ENCODE measurements around the gene RAP1GAP.
"Not testable (repeated sequence)": the region's sequence is repeated elsewhere in the genome, so short reads cannot be mapped to it uniquely, and the experiment has no call there.

Gene RAP1GAP

GRCh38 chr1:21633992-21634805, 35.0 kb downstream of the RAP1GAP start:
- Mint-ChIP-seq H3K27me3 (peaks cover 76% of the 10 kb centered on the region), H3K4me3 (no peak overlapping the region), H3K27ac (no peak overlapping the region), H3K4me1 (peaks cover 10% of the 10 kb centered on the region), H3K9me3 (no peaks in the 10 kb centered on the region), H3K36me3 (no peaks in the 10 kb centered on the region)
- ATAC-seq = no peak

GRCh38 chr1:21633141-21633755, 35.9 kb downstream of the RAP1GAP start:
- Mint-ChIP-seq H3K27me3 (peaks cover 84% of the 10 kb centered on the region), H3K4me3 (no peak overlapping the region), H3K4me1 (peaks cover 2% of the 10 kb centered on the region), H3K27ac (no peak overlapping the region), H3K36me3 (no peaks in the 10 kb centered on the region), H3K9me3 (no peaks in the 10 kb centered on the region)
- no peak for ATAC-seq

- no peak overlapping the region for H3K27ac Mint-ChIP-seq
These were observed 36.9 kb downstream of the RAP1GAP start for GRCh38 chr1:21631944-21632887.

GRCh38 chr1:21631590-21631943, 37.6 kb downstream of the RAP1GAP start:
- ATAC-seq, H3K4me1 Mint-ChIP-seq: not testable (repeated sequence)

More at GRCh38 chr1:21631944-21632887, 36.9 kb downstream of the RAP1GAP start:
- H3K27me3 Mint-ChIP-seq = peaks cover 84% of the 10 kb centered on the region
- H3K4me3 Mint-ChIP-seq = no peak overlapping the region
- H3K36me3 Mint-ChIP-seq = no peaks in the 10 kb centered on the region
- H3K4me1 Mint-ChIP-seq = no peaks in the 10 kb centered on the region
- H3K9me3 Mint-ChIP-seq = no peaks in the 10 kb centered on the region
- no peak for ATAC-seq

GRCh38 chr1:21630571-21631343, 38.4 kb downstream of the RAP1GAP start:
- H3K27ac Mint-ChIP-seq = no peak overlapping the region
- no peaks in the 10 kb centered on the region for H3K4me1 Mint-ChIP-seq
- H3K9me3 Mint-ChIP-seq = no peaks in the 10 kb centered on the region
- H3K4me3 Mint-ChIP-seq = no peak overlapping the region
- H3K27me3 Mint-ChIP-seq = peaks cover 84% of the 10 kb centered on the region
- ATAC-seq = no peak
- H3K36me3 Mint-ChIP-seq = no peaks in the 10 kb centered on the region

More at GRCh38 chr1:21631590-21631943, 37.6 kb downstream of the RAP1GAP start:
- peaks cover 83% of the 10 kb centered on the region for H3K27me3 Mint-ChIP-seq
- H3K36me3 Mint-ChIP-seq, H3K27ac Mint-ChIP-seq, H3K4me3 Mint-ChIP-seq, H3K9me3 Mint-ChIP-seq: not testable (repeated sequence)

- H3K27ac Mint-ChIP-seq = no peak overlapping the region
- peaks cover 79% of the 10 kb centered on the region for H3K27me3 Mint-ChIP-seq
- H3K9me3 Mint-ChIP-seq = no peaks in the 10 kb centered on the region
- no peaks in the 10 kb centered on the region for H3K36me3 Mint-ChIP-seq
- no peak overlapping the region for H3K4me3 Mint-ChIP-seq
- ATAC-seq = no peak
- H3K4me1 Mint-ChIP-seq = no peaks in the 10 kb centered on the region
These were observed 39.2 kb downstream of the RAP1GAP start for GRCh38 chr1:21629971-21630370.

- Mint-ChIP-seq H3K4me1 (no peaks in the 10 kb centered on the region), H3K9me3 (no peaks in the 10 kb centered on the region), H3K27ac (no peak overlapping the region), H3K27me3 (peaks cover 75% of the 10 kb centered on the region), H3K4me3 (no peak overlapping the region), H3K36me3 (no peaks in the 10 kb centered on the region)
- ATAC-seq = no peak
These were observed 40.3 kb downstream of the RAP1GAP start for GRCh38 chr1:21628798-21629393.

GRCh38 chr1:21626921-21627339, 42.2 kb downstream of the RAP1GAP start:
- Mint-ChIP-seq H3K27me3 (peaks cover 71% of the 10 kb centered on the region), H3K4me3 (no peak overlapping the region), H3K4me1 (no peaks in the 10 kb centered on the region), H3K36me3 (no peaks in the 10 kb centered on the region), H3K27ac (no peak overlapping the region), H3K9me3 (no peaks in the 10 kb centered on the region)
- ATAC-seq = no peak

- no peak overlapping the region for H3K27ac Mint-ChIP-seq
- H3K4me3 Mint-ChIP-seq = no peak overlapping the region
- no peaks in the 10 kb centered on the region for H3K4me1 Mint-ChIP-seq
- H3K36me3 Mint-ChIP-seq = no peaks in the 10 kb centered on the region
- H3K9me3 Mint-ChIP-seq = no peaks in the 10 kb centered on the region
- H3K27me3 Mint-ChIP-seq = peaks cover 70% of the 10 kb centered on the region
- no peak for ATAC-seq
These were observed 43.6 kb downstream of the RAP1GAP start for GRCh38 chr1:21625390-21626190.

- Mint-ChIP-seq H3K27me3 (peaks cover 70% of the 10 kb centered on the region), H3K36me3 (no peaks in the 10 kb centered on the region), H3K4me1 (no peaks in the 10 kb centered on the region), H3K4me3 (no peak overlapping the region), H3K9me3 (no peaks in the 10 kb centered on the region), H3K27ac (no peak overlapping the region)
- ATAC-seq = no peak
These were observed 44.4 kb downstream of the RAP1GAP start for GRCh38 chr1:21624571-21625389.

- no peaks in the 10 kb centered on the region for H3K9me3 Mint-ChIP-seq
- peaks cover 70% of the 10 kb centered on the region for H3K27me3 Mint-ChIP-seq
- H3K27ac Mint-ChIP-seq = no peak overlapping the region
- ATAC-seq = no peak
- no peaks in the 10 kb centered on the region for H3K4me1 Mint-ChIP-seq
- H3K36me3 Mint-ChIP-seq = no peaks in the 10 kb centered on the region
- H3K4me3 Mint-ChIP-seq = no peak overlapping the region
These were observed 45.7 kb downstream of the RAP1GAP start for GRCh38 chr1:21623410-21623961.

GRCh38 chr1:21622466-21623315, 46.5 kb downstream of the RAP1GAP start:
- no peak overlapping the region for H3K27ac Mint-ChIP-seq
- H3K9me3 Mint-ChIP-seq = no peaks in the 10 kb centered on the region
- no peaks in the 10 kb centered on the region for H3K36me3 Mint-ChIP-seq
- H3K27me3 Mint-ChIP-seq = peaks cover 74% of the 10 kb centered on the region
- peak overlapping the region; percentile 72 for H3K4me3 Mint-ChIP-seq
- ATAC-seq = peak; percentile 65
- H3K4me1 Mint-ChIP-seq = no peaks in the 10 kb centered on the region

Data from stimulated activated memory B cell treated with anti-CD40 and anti-IgM and Interleukin-4, amounts not matched to agents 10 μg/mL and 1 μg/mL and 100 μg/mL, for 72 hours (primary cell).